CD4-positive, alpha-beta T cell (primary cell): ENCODE results near the gene CDKAL1. TPM values are rescaled to one million over a fixed set of nuclear protein-coding genes. Genes with fewer than 3 reads are reported as not detected.

Experiments used
- ATAC-seq: fragments of 200-7000 bp; cut with Tn5 transposase; one replicate; pipeline ENCODE4 v1.10.0; 2022; ENCODE audit warnings: mild to moderate bottlenecking; ENCODE audit not compliant: poor library complexity
- CTCF ChIA-PET: fragments of 350-600 bp; sonication (Branson Sonifier 250); formaldehyde crosslinking; loops from one replicate; lab custom pipeline; 2021; ENCODE audit warnings: antibody characterized with exemption, inconsistent platforms; lab: Charles Lee
- POLR2A ChIA-PET: fragments of 350-600 bp; sonication (Branson Sonifier 250); formaldehyde crosslinking; loops from one replicate; lab custom pipeline; 2021; ENCODE audit warnings: antibody characterized with exemption, inconsistent platforms; lab: Charles Lee
- DNase-seq, 14 experiments: peaks; one replicate each; pipeline ENCODE4 v3.0.0-alpha.2; 2013 to 2020; ENCODE audit warnings: mixed read lengths in 2 of 14
- H3K27ac ChIP-seq, 2 donors: one replicate each; pipeline versions ENCODE4 v1.5.1 to v1.7.0; 2013; ENCODE audit warnings: low read length in 2 of 2, low read depth in 1 of 2, mild to moderate bottlenecking in 1 of 2
- H3K27me3 ChIP-seq, 2 experiments: 1 replicate in 1 of 2; 2 replicates in 1 of 2; pipeline versions ENCODE4 v1.6.1 to v1.7.0; 2013; ENCODE audit warnings: low read length in 2 of 2, control low read depth in 1 of 2, mild to moderate bottlenecking in 1 of 2, moderate library complexity in 1 of 2; ENCODE audit not compliant: insufficient read depth in 2 of 2, control insufficient read depth in 1 of 2
- H3K36me3 ChIP-seq: one replicate; pipeline ENCODE4 v1.6.1; 2013; ENCODE audit warnings: low read length, control low read depth; ENCODE audit not compliant: insufficient read depth
- H3K4me1 ChIP-seq: one replicate; pipeline ENCODE4 v1.6.1; 2013; ENCODE audit warnings: low read length, control low read depth; ENCODE audit not compliant: insufficient read depth
- H3K4me3 ChIP-seq: one replicate; pipeline ENCODE4 v1.5.1; 2013; ENCODE audit warnings: mild to moderate bottlenecking, low read length, moderate library complexity
- H3K9me3 ChIP-seq, 2 experiments: 1 replicate in 1 of 2; 2 replicates in 1 of 2; pipeline versions ENCODE4 v1.6.1 to v1.7.0; 2013; ENCODE audit warnings: low read length in 2 of 2, mild to moderate bottlenecking in 2 of 2, control low read depth in 1 of 2, moderate library complexity in 1 of 2; ENCODE audit not compliant: control insufficient read depth in 1 of 2, insufficient read depth in 1 of 2
- H3K27ac Mint-ChIP-seq: one replicate; pipeline ENCODE4 v1.8.0; 2020; ENCODE audit warnings: mixed read lengths
- H3K27me3 Mint-ChIP-seq: one replicate; pipeline ENCODE4 v1.8.0; 2021; ENCODE audit warnings: mixed read lengths
- H3K36me3 Mint-ChIP-seq: one replicate; pipeline ENCODE4 v1.8.0; 2021; ENCODE audit warnings: low read depth, mixed read lengths
- H3K4me1 Mint-ChIP-seq: one replicate; pipeline ENCODE4 v1.8.0; 2021; ENCODE audit warnings: low read depth, mixed read lengths
- H3K4me3 Mint-ChIP-seq: one replicate; pipeline ENCODE4 v1.8.0; 2020; ENCODE audit warnings: mild to moderate bottlenecking, mixed read lengths
- H3K9me3 Mint-ChIP-seq: one replicate; pipeline ENCODE4 v1.8.0; 2020; ENCODE audit warnings: mixed read lengths
- intact Hi-C, 2 experiments: fragments of 100-400 bp; cut with DNase I in 1 of 2; cut with micrococcal nuclease in 1 of 2; formaldehyde crosslinking; loops; one replicate each; pipeline versions ENCODE4 v1.15.1 to v1.9.0; 2023 to 2025; cut with DNase I, micrococcal nuclease
- total RNA-seq, 174 experiments: library from RNA in 2 of 174; stranded (reverse) in 2 of 174; gene quantifications; one replicate each; pipeline ENCODE4 v1.2.3 and lab custom pipeline; 2021 to 2026
- TF ChIP-seq, protein P1 (sequence below): fragments of 200-600 bp; IDR thresholded peaks from one replicate; pipeline ENCODE4 v1.8.0; 2022; ENCODE audit warnings: antibody characterized with exemption, mild to moderate bottlenecking

The CDKAL1 gene
- total RNA-seq, 2 experiments from 2014 or later, result 21.3 to 23.9 TPM

DNA sequence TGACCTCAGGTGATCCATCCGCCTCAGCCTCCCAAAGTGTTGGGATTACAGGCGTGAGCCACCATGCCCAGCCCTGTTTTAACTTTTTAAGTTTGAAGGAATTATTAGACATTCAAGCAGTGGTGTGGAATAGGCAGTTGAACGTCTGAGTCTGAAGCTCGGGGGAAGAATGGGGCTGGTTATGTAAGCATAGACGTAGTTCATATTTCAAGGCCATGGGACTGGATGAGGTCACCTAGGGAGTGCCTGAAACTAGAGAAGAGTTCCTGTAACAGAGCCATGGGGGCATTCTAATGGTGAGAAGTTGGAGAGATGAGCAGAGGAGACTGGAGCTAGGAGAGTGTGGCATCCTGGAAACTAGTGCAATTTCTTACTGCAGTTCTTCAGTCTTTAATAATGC, 6.4 kb downstream of the CDKAL1 start:
- Mint-ChIP-seq H3K4me3 (no peak overlapping the region), H3K27ac (peak overlapping the region; percentile 36), H3K9me3 (no peaks in the 10 kb centered on the region), H3K4me1 (peaks cover 56% of the 10 kb centered on the region), H3K36me3 (peaks cover 80% of the 10 kb centered on the region), H3K27me3 (no peaks in the 10 kb centered on the region)
- ChIA-PET CTCF (no interaction called here), POLR2A (no interaction called here)
- Histone ChIP-seq H3K4me3 (no peak overlapping the region), H3K27ac (no peak overlapping the region), H3K27me3 (no peaks in the 10 kb centered on the region), H3K4me1 (no peaks in the 10 kb centered on the region), H3K9me3 (no peaks in the 10 kb centered on the region), H3K36me3 (peaks cover 30% of the 10 kb centered on the region)
- TF ChIP-seq, protein P1, sequence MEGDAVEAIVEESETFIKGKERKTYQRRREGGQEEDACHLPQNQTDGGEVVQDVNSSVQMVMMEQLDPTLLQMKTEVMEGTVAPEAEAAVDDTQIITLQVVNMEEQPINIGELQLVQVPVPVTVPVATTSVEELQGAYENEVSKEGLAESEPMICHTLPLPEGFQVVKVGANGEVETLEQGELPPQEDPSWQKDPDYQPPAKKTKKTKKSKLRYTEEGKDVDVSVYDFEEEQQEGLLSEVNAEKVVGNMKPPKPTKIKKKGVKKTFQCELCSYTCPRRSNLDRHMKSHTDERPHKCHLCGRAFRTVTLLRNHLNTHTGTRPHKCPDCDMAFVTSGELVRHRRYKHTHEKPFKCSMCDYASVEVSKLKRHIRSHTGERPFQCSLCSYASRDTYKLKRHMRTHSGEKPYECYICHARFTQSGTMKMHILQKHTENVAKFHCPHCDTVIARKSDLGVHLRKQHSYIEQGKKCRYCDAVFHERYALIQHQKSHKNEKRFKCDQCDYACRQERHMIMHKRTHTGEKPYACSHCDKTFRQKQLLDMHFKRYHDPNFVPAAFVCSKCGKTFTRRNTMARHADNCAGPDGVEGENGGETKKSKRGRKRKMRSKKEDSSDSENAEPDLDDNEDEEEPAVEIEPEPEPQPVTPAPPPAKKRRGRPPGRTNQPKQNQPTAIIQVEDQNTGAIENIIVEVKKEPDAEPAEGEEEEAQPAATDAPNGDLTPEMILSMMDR, result no peak
- intact Hi-C loops, result no loop called here
- DNase-seq (no peak), ATAC-seq (no peak)

DNA sequence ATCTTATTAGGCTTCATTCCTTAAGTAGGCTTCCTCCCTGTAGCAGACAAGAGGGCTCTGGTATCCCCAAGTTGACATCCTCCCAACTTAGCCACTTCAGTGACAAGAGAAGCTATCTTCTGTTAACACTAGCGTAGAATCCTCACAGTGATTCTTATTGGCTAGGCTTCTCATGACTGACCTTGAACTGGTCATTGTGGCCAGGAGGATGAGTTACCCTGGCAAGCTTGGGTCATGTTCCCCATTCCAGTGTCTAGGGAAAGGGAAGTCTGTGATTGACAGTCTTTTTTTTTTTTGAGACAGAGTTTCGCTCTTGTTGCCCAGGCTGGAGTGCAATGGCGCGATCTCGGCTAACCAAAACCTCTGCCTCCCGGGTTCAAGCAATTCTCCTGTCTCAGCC, 7.1 kb downstream of the CDKAL1 start:
- H3K9me3 ChIP-seq, result no peaks in the 10 kb centered on the region
- no peak for DNase-seq
- H3K4me1 ChIP-seq, result no peaks in the 10 kb centered on the region
- Mint-ChIP-seq H3K27ac (no peak overlapping the region), H3K27me3 (no peaks in the 10 kb centered on the region), H3K36me3 (peaks cover 83% of the 10 kb centered on the region), H3K4me3 (no peak overlapping the region), H3K4me1 (peaks cover 56% of the 10 kb centered on the region), H3K9me3 (no peaks in the 10 kb centered on the region)
- no peak overlapping the region for H3K4me3 ChIP-seq
- TF ChIP-seq, protein P1, result no peak
- peaks cover 36% of the 10 kb centered on the region for H3K36me3 ChIP-seq
- intact Hi-C loops, result no loop called here
- ChIA-PET CTCF (no interaction called here), POLR2A (no interaction called here)
- no peak overlapping the region for H3K27ac ChIP-seq
- ATAC-seq, result no peak
- no peaks in the 10 kb centered on the region for H3K27me3 ChIP-seq

DNA sequence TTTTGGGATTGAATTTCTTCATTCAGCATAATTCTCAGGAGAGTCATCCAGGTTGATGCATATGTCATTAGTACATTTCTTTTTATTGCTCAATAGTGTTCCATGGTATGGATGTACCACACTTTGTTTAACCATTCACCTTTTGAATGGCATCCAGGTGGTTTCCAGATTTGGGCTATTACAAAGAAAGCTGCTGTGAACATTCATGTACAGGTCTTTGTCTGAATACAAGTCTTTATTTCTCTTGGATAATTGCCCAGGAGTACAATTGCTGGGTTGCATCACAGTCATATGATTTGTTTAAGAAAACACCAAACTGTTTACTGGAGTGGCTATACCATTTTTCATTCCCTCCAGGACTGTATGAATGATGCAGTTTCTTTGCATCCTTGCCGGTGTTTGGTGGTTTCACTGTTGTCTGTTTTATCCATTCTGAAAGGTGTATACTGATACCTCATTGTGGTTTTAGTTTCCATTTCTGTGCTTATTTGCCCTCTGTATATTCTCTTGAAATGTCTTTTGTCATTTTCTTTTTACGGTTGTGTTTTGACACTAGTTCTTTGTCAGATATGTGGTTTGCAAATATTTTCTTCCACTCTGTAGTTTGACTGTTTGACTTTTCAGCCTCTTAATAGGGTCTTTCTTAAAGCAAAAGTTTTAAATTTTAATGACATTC, 8.8 kb downstream of the CDKAL1 start:
- ChIA-PET POLR2A (no interaction called here), CTCF (no interaction called here)
- H3K9me3 Mint-ChIP-seq, result no peaks in the 10 kb centered on the region
- H3K36me3 Mint-ChIP-seq, result peaks cover 86% of the 10 kb centered on the region
- Histone ChIP-seq H3K9me3 (no peaks in the 10 kb centered on the region), H3K27me3 (no peaks in the 10 kb centered on the region), H3K4me3 (no peak overlapping the region), H3K27ac (no peak overlapping the region), H3K4me1 (no peaks in the 10 kb centered on the region), H3K36me3 (peaks cover 44% of the 10 kb centered on the region)
- ATAC-seq (no peak), DNase-seq (peak in 1 of 14 experiments; percentile 4)
- TF ChIP-seq, protein P1, result no peak
- no peaks in the 10 kb centered on the region for H3K27me3 Mint-ChIP-seq
- peaks cover 47% of the 10 kb centered on the region for H3K4me1 Mint-ChIP-seq
- H3K4me3 Mint-ChIP-seq, result no peak overlapping the region
- intact Hi-C loops, result no loop called here
- H3K27ac Mint-ChIP-seq, result no peak overlapping the region
